Ovary (tissue), 3 donors: ENCODE data around the gene SESN2.

ENCODE experiments used
- EP300 ChIP-seq: sonication (generic); formaldehyde crosslinking; IDR thresholded peaks from one replicate; pipeline ENCODE4 v1.6.1; 2017; ENCODE audit warnings: antibody characterized with exemption
- POLR2A ChIP-seq: fragments of 450-650 bp; IDR thresholded peaks from one replicate; pipeline ENCODE4 v1.6.1; 2017; ENCODE audit warnings: antibody characterized with exemption, mild to moderate bottlenecking, moderate library complexity
- TF ChIP-seq, protein P1 (sequence below), 3 donors: fragments of 450-650 bp in 2 of 3; fragments of 200-600 bp in 1 of 3; IDR thresholded peaks; one replicate each; pipeline versions ENCODE4 v1.5.1 to v1.8.0; 2016 to 2022; ENCODE audit warnings: antibody characterized with exemption in 3 of 3, mild to moderate bottlenecking in 1 of 3
- donor health status: DM: no; HTN: no; CAD: no.

- TF ChIP-seq POLR2A: peak; percentile 99
- TF ChIP-seq EP300: peak; percentile 10
- TF ChIP-seq, protein P1, sequence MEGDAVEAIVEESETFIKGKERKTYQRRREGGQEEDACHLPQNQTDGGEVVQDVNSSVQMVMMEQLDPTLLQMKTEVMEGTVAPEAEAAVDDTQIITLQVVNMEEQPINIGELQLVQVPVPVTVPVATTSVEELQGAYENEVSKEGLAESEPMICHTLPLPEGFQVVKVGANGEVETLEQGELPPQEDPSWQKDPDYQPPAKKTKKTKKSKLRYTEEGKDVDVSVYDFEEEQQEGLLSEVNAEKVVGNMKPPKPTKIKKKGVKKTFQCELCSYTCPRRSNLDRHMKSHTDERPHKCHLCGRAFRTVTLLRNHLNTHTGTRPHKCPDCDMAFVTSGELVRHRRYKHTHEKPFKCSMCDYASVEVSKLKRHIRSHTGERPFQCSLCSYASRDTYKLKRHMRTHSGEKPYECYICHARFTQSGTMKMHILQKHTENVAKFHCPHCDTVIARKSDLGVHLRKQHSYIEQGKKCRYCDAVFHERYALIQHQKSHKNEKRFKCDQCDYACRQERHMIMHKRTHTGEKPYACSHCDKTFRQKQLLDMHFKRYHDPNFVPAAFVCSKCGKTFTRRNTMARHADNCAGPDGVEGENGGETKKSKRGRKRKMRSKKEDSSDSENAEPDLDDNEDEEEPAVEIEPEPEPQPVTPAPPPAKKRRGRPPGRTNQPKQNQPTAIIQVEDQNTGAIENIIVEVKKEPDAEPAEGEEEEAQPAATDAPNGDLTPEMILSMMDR (IDR thresholded peaks at IDR 0.05): no peak
These were observed at the start of gene SESN2 for GRCh38 chr1:28259252-28259933.
